HepG2 (cell line): ENCODE data around the gene CYP27A1. TPM values are rescaled to one million over a fixed set of nuclear protein-coding genes. Genes with fewer than 3 reads are reported as not detected.

Experiments
- AGO1 ChIP-seq: fragments of 200-400 bp; formaldehyde crosslinking; IDR thresholded peaks from 2 replicates; pipeline ENCODE4 v1.6.1; 2017; ENCODE audit warnings: mild to moderate bottlenecking, low read depth, low read length, moderate library complexity; ENCODE audit not compliant: poor library complexity, severe bottlenecking
- AGO2 ChIP-seq: fragments of 200-400 bp; formaldehyde crosslinking; optimal IDR thresholded peaks from 2 replicates; pipeline ENCODE3; 2017; ENCODE audit warnings: mild to moderate bottlenecking, low read depth, low read length, moderate library complexity
- HIVEP1 ChIP-seq: sonication (generic); formaldehyde crosslinking; IDR thresholded peaks from 2 replicates; pipeline ENCODE4 v1.4.0; 2020; ENCODE audit warnings: mild to moderate bottlenecking, missing genetic modification reagents
- IKZF1 ChIP-seq: fragments of 450-650 bp; IDR thresholded peaks from 2 replicates; pipeline ENCODE4 v1.7.1; 2016
- MAFF ChIP-seq: IDR thresholded peaks from 2 replicates; pipeline ENCODE4 v1.6.1; 2011; ENCODE audit warnings: low read depth, low read length, improper control_type of control experiment
- MAX ChIP-seq: IDR thresholded peaks from 2 replicates; pipeline ENCODE4 v1.6.1; 2012; ENCODE audit warnings: inconsistent platforms
- MIER2 ChIP-seq: IDR thresholded peaks from 2 replicates; pipeline ENCODE4 v1.6.1; 2016; ENCODE audit warnings: missing biosample characterization, missing genetic modification reagents
- SMARCE1 ChIP-seq: fragments of 450-650 bp; IDR thresholded peaks from 2 replicates; pipeline ENCODE4 v1.6.1; 2017; ENCODE audit warnings: borderline replicate concordance
- SOX5 ChIP-seq: IDR thresholded peaks from 2 replicates; pipeline ENCODE4 v1.6.1; 2016; ENCODE audit warnings: borderline replicate concordance
- TBP ChIP-seq: sonication (generic); formaldehyde crosslinking; IDR thresholded peaks from 2 replicates; pipeline ENCODE4 v1.5.0; 2020; ENCODE audit warnings: missing genetic modification reagents
- THAP8 ChIP-seq: sonication (generic); formaldehyde crosslinking; IDR thresholded peaks from 2 replicates; pipeline ENCODE4 v1.5.1; 2020; ENCODE audit warnings: missing genetic modification reagents, mild to moderate bottlenecking, borderline replicate concordance
- TRIM22 ChIP-seq: fragments of 450-650 bp; IDR thresholded peaks from 2 replicates; pipeline ENCODE4 v1.6.1; 2017
- ZNF234 ChIP-seq: sonication (generic); formaldehyde crosslinking; conservative IDR thresholded peaks from 2 replicates; pipeline ENCODE4 v1.5.1; 2020; ENCODE audit warnings: mild to moderate bottlenecking, missing genetic modification reagents
- ZNF276 ChIP-seq: sonication (generic); formaldehyde crosslinking; IDR thresholded peaks from 2 replicates; pipeline ENCODE4 v1.4.0; 2020; ENCODE audit warnings: mild to moderate bottlenecking, low read depth, missing genetic modification reagents
- ZNF44 ChIP-seq: sonication (generic); formaldehyde crosslinking; IDR thresholded peaks from 2 replicates; pipeline ENCODE4 v1.5.1; 2020; ENCODE audit warnings: mild to moderate bottlenecking, missing genetic modification reagents
- ZNF451 ChIP-seq: sonication (generic); formaldehyde crosslinking; IDR thresholded peaks from 2 replicates; pipeline ENCODE4 v1.5.0; 2020; ENCODE audit warnings: mild to moderate bottlenecking, missing genetic modification reagents
- ZNF567 ChIP-seq: sonication (generic); formaldehyde crosslinking; IDR thresholded peaks from 2 replicates; pipeline ENCODE4 v1.8.1; 2023; ENCODE audit warnings: mild to moderate bottlenecking, missing genetic modification reagents, borderline replicate concordance
- ZNF609 ChIP-seq: sonication (generic); formaldehyde crosslinking; IDR thresholded peaks from 2 replicates; pipeline ENCODE4 v1.4.0; 2020; ENCODE audit warnings: mild to moderate bottlenecking, missing genetic modification reagents, borderline replicate concordance
- ZNF672 ChIP-seq: sonication (generic); formaldehyde crosslinking; IDR thresholded peaks from 2 replicates; pipeline ENCODE4 v1.8.1; 2022; ENCODE audit warnings: missing genetic modification reagents
- ZNF850 ChIP-seq: sonication (generic); formaldehyde crosslinking; conservative IDR thresholded peaks from 2 replicates; pipeline ENCODE4 v1.9.0; 2021; ENCODE audit warnings: mild to moderate bottlenecking, missing genetic modification reagents
- polyA plus RNA-seq, 8 experiments: library from polyadenylated mRNA; depleted of rRNA in 3 of 8; stranded (reverse) in 7 of 8; unstranded in 1 of 8; fragments of >200 nt; fragmentation: Illumina TruSeq in 4 of 8; extraction: Trizol in 4 of 8; gene quantifications; 2 replicates each; pipeline versions ENCODE4 v1.2.1 to v1.2.3, GENCODE V29; 2011 to 2016; ENCODE audit warnings: low read depth in 4 of 8, missing spikeins in 1 of 8, mixed read lengths in 1 of 8; ENCODE audit not compliant: insufficient read depth in 1 of 8
- total RNA-seq, 5 experiments: library from RNA; depleted of rRNA; stranded (reverse); fragments of >200 nt; fragmentation: Illumina TruSeq; extraction: Trizol; gene quantifications; 2 replicates each; pipeline ENCODE4 v1.2.3, GENCODE V29; 2016; ENCODE audit warnings: low read depth in 1 of 5
- TF ChIP-seq, protein P1 (sequence below): sonication (generic); formaldehyde crosslinking; IDR thresholded peaks from 2 replicates; pipeline ENCODE4 v1.8.1; 2023; ENCODE audit warnings: mild to moderate bottlenecking, missing genetic modification reagents, borderline replicate concordance

CYP27A1 gene
- total and polyA plus RNA-seq, 2 of the 13 experiments (the other 11 are each of a cell fraction or from before 2014, with no cell fraction given), result 157 to 266 TPM

DNA sequence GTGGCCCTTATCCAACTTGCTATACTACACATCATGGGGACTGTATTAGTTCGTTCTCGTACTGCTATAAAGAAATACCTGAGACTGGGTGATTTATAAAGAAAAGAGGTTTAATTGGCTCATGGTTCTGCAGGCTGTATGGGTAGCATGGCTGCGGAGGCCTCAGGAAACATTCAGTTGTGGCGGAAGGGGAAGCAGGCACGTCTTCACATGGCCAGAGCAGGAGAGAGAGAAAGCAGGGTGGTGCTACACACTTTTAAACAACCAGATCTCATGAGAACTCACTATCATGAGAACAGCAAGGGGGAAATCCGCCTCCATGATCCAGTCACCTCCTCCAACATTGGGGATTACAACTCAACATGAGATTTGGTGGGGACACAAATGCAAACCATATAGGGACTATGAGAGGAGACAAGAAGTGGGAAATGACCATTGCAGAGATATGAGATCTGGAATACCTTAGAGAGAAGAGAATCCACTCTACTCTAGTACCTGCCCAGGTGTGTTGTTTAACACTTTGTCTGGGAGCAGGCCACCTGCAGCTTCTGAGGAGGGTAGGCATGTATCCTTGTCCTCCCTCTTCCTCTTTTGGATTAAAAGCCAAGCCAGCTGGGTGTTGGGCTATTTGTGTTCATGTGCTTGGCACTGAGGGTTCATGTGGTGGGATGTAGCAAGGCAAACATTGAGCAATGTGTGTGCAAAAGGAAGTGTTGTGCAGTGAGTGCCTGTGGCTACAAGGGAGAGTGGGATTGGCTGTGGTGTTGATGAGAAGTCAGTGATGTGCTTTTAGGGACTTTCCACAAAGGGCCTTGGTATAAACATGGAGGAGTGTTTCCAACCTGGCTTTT, 48.6 kb upstream of the CYP27A1 start (continued):
- TF ChIP-seq MAX (peak; percentile 94), SOX5 (CRISPR knock-in tag) (peak; percentile 92), ZNF451 (CRISPR knock-in tag) (no peak), THAP8 (CRISPR knock-in tag) (no peak), ZNF850 (no peak), ZNF567 (CRISPR knock-in tag) (0 out of 2 replicates have a peak, but pooled peaks have one; percentile 91), HIVEP1 (CRISPR knock-in tag) (no peak), MIER2 (peak; percentile 77), MAFF (no peak), ZNF609 (CRISPR knock-in tag) (peak; percentile 81), AGO1 (no peak), IKZF1 (no peak), ZNF276 (CRISPR knock-in tag) (no peak; the same call in 1 of the 2 replicates), ZNF234 (CRISPR knock-in tag) (no peak), TRIM22 (no peak), ZNF44 (CRISPR knock-in tag) (peak; percentile 41; the same call in 1 of the 2 replicates), ZNF672 (CRISPR knock-in tag) (no peak), TBP (CRISPR knock-in tag) (no peak), AGO2 (no peak), SMARCE1 (no peak)
- TF ChIP-seq, protein P1, sequence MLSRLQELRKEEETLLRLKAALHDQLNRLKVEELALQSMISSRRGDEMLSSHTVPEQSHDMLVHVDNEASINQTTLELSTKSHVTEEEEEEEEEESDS (CRISPR knock-in tag), result 0 out of 2 replicates have a peak, but pooled peaks have one; percentile 74
